Small intestine (tissue), 7 donors: ENCODE data around the gene IBSP. TPM values are rescaled to one million over a fixed set of nuclear protein-coding genes. Genes with fewer than 3 reads are reported as not detected.

ENCODE experiments used
- DNase-seq, 2 donors: peaks; one replicate each; pipeline versions ENCODE4 v3.0.0 to v3.0.0-alpha.2; 2013
- FAIRE-seq: peaks from 2 replicates; lab custom pipeline; 2012; peaks lifted over from hg19 to GRCh38; lab: Jason Lieb, UNC
- H3K27ac ChIP-seq, 3 donors: one replicate each; pipeline ENCODE4 v1.5.1; 2013; ENCODE audit warnings: low read length in 2 of 3, mild to moderate bottlenecking in 2 of 3, control low read depth in 1 of 3, inconsistent platforms in 1 of 3, low read depth in 1 of 3, moderate library complexity in 1 of 3
- H3K27me3 ChIP-seq, 3 donors: one replicate each; pipeline ENCODE4 v1.6.1; 2013; ENCODE audit warnings: low read length in 3 of 3, inconsistent platforms in 1 of 3; ENCODE audit not compliant: control insufficient read depth in 3 of 3, insufficient read depth in 3 of 3
- H3K36me3 ChIP-seq, 3 donors: one replicate each; pipeline ENCODE4 v1.6.1; 2013; ENCODE audit warnings: low read length in 3 of 3, inconsistent platforms in 1 of 3, low read depth in 1 of 3, mild to moderate bottlenecking in 1 of 3, moderate library complexity in 1 of 3; ENCODE audit not compliant: control insufficient read depth in 3 of 3, insufficient read depth in 2 of 3
- H3K4me1 ChIP-seq, 3 donors: one replicate each; pipeline ENCODE4 v1.6.1; 2013; ENCODE audit warnings: low read length in 2 of 3, inconsistent platforms in 1 of 3, low read depth in 1 of 3, mild to moderate bottlenecking in 1 of 3, moderate library complexity in 1 of 3; ENCODE audit not compliant: control insufficient read depth in 3 of 3, insufficient read depth in 2 of 3
- H3K4me3 ChIP-seq, 3 donors: one replicate each; pipeline ENCODE4 v1.5.1; 2013; ENCODE audit warnings: low read length in 3 of 3, control low read depth in 1 of 3, inconsistent platforms in 1 of 3, low read depth in 1 of 3, mild to moderate bottlenecking in 1 of 3, moderate library complexity in 1 of 3
- H3K9me3 ChIP-seq, 2 donors: one replicate each; pipeline ENCODE4 v1.6.1; 2013; ENCODE audit warnings: low read depth in 1 of 2, low read length in 1 of 2; ENCODE audit not compliant: control insufficient read depth in 2 of 2, insufficient read depth in 1 of 2
- WGBS, 3 donors: extraction: QIAGEN DNeasy Blood & Tissue Kit; methylation state at CpG; one replicate each; pipeline ENCODE4 v1.1.7; 2013; 5-methylcytosine and 5-hydroxymethylcytosine counted together
- polyA plus RNA-seq, 4 donors: library from polyadenylated mRNA; stranded (reverse) in 3 of 4; unstranded in 1 of 4; fragments of 200-250 nt in 3 of 4; fragments of 120-200 nt in 1 of 4; gene quantifications; one replicate each; pipeline versions ENCODE4 v1.2.1 to v1.2.3, GENCODE V29; 2013
- donor health status: healthy with polysubstance abuse.
- donor health status: control.
- donor health status: control.
- donor health status: Bipolar disorder and iron deficiency.
- donor health status: healthy.

IBSP gene
- polyA plus RNA-seq, 4 donors: 0.04 TPM; not detected in 3

GRCh38 chr4:87853891-87854290 is 54.5 kb downstream of the IBSP start:
- Histone ChIP-seq H3K36me3 (no peaks in the 10 kb centered on the region), H3K4me1 (no peaks in the 10 kb centered on the region), H3K4me3 (no peak overlapping the region), H3K27ac (no peak overlapping the region), H3K9me3 (no peaks in the 10 kb centered on the region), H3K27me3 (no peaks in the 10 kb centered on the region)
- DNase-seq (no peak), FAIRE-seq (no peak)

GRCh38 chr4:87855559-87855958 is 56.2 kb downstream of the IBSP start:
- H3K36me3 ChIP-seq: no peaks in the 10 kb centered on the region
- DNase-seq (no peak), FAIRE-seq (no peak)
- no peak overlapping the region for H3K27ac ChIP-seq
- no peaks in the 10 kb centered on the region for H3K4me1 ChIP-seq
- H3K4me3 ChIP-seq: no peak overlapping the region
- H3K27me3 ChIP-seq: no peaks in the 10 kb centered on the region
- 72 to 85% (median 73%) methylated on average over 8 of the region's 8 CpGs for WGBS, 3 donors
- H3K9me3 ChIP-seq: no peaks in the 10 kb centered on the region

GRCh38 chr4:87856816-87857215 is 57.5 kb downstream of the IBSP start:
- Histone ChIP-seq H3K9me3 (no peaks in the 10 kb centered on the region), H3K36me3 (no peaks in the 10 kb centered on the region), H3K4me1 (no peaks in the 10 kb centered on the region), H3K4me3 (no peak overlapping the region), H3K27ac (no peak overlapping the region), H3K27me3 (no peaks in the 10 kb centered on the region)
- FAIRE-seq (no peak), DNase-seq (no peak)
- WGBS, 3 donors: 50 to 71% (median 68%) methylated on average over 1 of the region's 1 CpG

- FAIRE-seq: no peak
Observed at GRCh38 chr4:87857789-87858188, 58.4 kb downstream of the IBSP start.

More at GRCh38 chr4:87857789-87858188, 58.4 kb downstream of the IBSP start:
- Histone ChIP-seq H3K4me1 (no peaks in the 10 kb centered on the region), H3K27me3 (no peaks in the 10 kb centered on the region), H3K27ac (no peak overlapping the region), H3K36me3 (no peaks in the 10 kb centered on the region), H3K9me3 (no peaks in the 10 kb centered on the region), H3K4me3 (no peak overlapping the region)
- 48 to 66% (median 60%) methylated on average over 5 of the region's 5 CpGs for WGBS, 3 donors
- DNase-seq: peak in 1 of 2 donors; percentile 52

Other genes with a start within 250 kb of the IBSP start
- not detected for gene DSPP, start 191.0 kb upstream of the IBSP start, polyA plus RNA-seq
- not detected for gene DMP1, start 149.3 kb upstream of the IBSP start, polyA plus RNA-seq
- under 1 TPM in 1 of 4 donors, not detected in 3; 0.01 TPM for gene MEPE, start 33.4 kb downstream of the IBSP start, polyA plus RNA-seq
- 10 to 100 TPM in 1 of 4 donors, 1 to 10 TPM in 3; 2.2 to 12.8 (median 3.5) TPM for gene SPP1, start 176.2 kb downstream of the IBSP start, polyA plus RNA-seq
- gene PKD2, start 208.1 kb downstream of the IBSP start, polyA plus RNA-seq: 10 to 100 TPM in 1 of 4 donors, 1 to 10 TPM in 3; 2.4 to 21.7 (median 5.1) TPM